ENCODE data around the gene WDFY4. TPM values are rescaled to one million over a fixed set of nuclear protein-coding genes. Genes with fewer than 3 reads are reported as not detected.

WDFY4 gene
- total RNA-seq, 1 experiment from 2014 or later: not detected

GRCh38 chr10:48745662-48746245 lies 61.1 kb downstream of the WDFY4 start:
- no peak for DNase-seq (ENCODE audit: low read depth)

DNA sequence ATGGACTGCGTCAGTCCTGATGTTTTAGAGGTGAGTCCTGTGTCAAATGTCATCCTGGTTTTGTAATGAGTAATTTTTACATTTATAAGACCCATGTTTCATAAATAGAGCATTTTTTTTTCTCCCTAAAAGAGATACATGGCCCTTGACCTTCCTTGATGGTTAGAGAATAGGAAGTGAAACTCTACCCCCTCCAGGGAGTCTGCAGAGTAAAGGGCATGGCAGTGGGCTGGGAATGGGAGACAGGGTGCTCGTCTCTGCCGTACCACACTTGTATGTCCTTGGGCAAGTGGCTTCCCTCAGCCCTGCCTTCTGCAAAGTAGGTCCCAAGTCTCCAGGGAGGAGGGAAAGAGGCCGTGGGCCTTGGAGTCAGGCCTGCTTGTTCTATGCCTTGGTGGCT lies 63.9 kb downstream of the WDFY4 start:
- DNase-seq (ENCODE audit: low read depth): no peak

GRCh38 chr10:48749254-48749787 lies 64.6 kb downstream of the WDFY4 start:
- DNase-seq (ENCODE audit: low read depth): no peak

GRCh38 chr10:48750019-48750418 lies 65.3 kb downstream of the WDFY4 start:
- DNase-seq (ENCODE audit: low read depth): no peak

- no peak for DNase-seq (ENCODE audit: low read depth)
These were observed 66.3 kb downstream of the WDFY4 start for GRCh38 chr10:48750991-48751390.

DNA sequence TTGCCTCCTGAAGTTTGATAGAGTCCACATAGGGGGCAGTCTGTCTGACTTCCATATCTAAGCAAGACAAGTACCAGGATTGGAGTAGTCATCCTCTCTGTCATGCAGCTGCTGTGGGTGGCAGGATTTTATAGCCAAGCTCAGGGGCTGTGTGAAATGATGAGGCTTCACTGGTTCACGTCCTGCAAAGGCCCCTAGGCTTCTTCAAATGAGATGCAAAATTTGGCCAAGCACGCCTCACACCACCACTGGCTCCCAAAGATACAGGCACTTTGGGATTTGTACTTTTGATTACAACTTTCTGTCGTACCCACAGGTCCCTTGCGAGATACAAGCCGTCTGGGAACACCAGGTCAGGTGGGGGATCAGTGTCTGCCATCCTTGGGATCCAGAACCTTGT lies 67.1 kb downstream of the WDFY4 start:
- no peak for DNase-seq (ENCODE audit: low read depth)

- no peak for DNase-seq (ENCODE audit: low read depth)
These were observed 73.7 kb downstream of the WDFY4 start for GRCh38 chr10:48758411-48758810.

DNA sequence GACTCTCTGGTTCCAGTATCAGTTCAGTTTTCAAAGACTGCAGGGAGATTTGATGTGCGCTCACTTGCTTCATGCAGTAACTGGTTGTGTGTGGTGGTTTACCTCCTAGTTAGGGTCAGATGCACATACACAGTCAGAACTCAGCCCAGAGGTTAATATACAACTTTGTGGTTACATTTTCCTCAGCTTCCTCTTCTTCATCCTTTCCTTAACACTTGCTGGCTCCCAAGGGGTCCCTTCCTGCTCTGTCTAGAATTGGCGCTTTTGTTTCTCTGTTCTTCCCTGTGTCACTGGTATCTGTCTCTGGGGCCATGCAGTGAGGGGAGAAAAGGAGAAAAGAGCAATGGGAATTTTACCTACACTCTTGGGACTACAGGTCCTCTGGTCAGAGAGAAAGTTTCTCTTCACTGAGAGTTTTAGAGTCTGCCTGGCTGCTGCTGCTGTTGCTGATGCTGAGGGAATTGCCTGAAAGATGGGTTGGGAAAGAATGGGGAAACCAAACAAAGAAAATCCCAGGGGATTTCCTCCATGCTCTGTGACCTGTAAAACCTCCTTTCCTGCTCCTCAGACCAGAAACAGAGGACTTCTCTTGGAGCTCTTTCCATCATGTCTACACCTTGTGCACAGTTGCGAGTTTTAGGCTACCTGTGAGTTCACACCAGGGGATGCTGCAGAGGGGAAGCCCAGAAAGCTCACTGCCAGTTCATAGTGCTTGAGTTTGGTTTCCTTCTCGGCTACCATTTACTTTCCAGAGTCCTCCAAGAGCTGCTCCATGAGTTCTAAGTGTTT lies 74.6 kb downstream of the WDFY4 start:
- no peak for DNase-seq (ENCODE audit: low read depth)

DNA sequence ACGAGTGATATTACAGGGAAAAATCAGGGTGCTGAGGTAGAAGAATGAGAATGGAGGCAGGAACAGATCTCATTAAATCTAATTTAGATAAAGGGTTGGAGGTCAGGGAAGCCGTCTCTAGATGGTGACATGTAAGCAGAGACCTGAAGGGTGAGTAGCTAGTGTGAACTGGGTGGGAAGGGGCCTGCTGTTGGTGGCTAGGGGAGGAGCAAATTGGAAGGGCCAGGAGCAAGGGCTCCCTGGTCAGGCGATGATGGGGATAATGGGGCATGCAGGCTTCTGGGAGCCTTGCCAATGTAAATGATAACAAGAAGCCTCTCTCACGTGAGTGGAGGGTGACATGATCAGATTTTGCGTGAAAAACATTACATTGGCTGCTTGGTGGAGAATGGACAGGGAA lies 76.3 kb downstream of the WDFY4 start:
- no peak for DNase-seq (ENCODE audit: low read depth)

DNA sequence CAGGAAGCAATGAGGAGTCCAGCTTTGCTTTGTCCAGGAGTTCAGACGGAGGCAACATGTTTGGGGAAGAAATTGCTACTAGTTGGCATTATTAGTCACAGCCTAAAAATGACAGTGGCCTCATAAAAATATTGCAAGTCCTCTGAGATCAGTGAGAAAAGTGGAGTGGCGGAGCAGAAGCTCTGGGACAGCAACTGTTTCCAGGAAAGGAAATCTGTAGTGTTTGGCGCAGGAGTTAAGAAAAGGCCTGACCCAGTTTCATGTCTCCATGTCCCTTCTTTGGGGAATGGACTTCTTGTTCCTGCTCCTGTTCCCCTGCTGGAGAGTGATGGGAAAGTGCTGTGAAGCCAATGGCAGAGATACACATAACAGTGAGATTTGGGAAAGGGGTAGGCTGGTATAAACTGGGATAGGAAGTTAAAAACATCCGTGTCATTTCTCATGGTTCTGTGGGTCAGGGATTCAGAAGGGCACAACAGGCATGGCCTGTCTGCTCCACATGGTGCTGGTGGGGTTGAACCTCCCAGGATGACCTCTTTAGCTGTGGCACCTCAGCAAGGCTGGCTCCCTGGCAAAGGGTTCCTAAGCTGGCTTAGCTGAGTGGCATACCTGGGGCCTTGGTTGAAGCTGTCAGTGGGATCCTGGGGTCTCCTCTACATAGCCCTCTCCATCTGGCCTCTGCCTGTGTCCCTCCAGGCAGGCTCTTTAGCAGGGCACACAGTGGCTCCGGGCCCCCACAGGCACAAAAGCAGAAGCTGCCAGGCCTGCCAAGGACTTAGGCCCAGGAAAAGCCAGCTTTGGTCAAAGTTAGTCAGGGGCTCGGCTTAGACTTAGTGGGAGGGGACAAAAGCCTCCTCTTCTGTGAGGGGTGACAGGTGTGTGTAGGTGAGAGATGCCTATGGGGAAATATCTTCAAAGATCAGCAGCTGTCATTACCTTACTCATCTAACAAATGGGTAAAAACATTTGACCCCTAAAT lies 77.7 kb downstream of the WDFY4 start:
- peak; percentile 3 for DNase-seq (ENCODE audit: low read depth)

DNA sequence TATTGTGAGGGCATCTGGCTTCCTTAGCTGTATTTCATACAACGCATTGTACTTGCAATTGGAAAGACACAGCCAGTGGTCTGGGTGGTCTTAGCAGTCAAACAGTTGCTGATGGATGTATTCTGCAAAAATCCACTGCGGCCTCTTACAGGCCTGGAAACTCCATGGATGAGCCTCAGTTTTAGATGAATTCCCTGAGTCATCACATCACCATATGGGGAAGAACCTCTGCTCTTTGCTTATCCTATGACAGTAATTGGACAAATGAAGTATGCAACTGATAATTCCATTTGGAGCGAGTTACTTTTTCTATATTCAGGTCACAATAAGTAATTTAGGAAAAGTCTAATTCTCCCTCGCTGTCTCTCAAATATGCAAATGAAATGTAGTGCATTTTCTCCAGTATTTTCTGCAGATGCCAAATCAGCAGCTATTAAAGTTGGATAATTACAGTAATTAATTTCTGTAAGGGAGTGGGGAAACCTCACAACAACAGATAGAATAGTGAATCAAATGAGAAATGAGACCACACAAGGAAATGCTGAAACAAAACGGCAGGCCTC lies 78.8 kb downstream of the WDFY4 start:
- DNase-seq (ENCODE audit: low read depth): no peak

DNA sequence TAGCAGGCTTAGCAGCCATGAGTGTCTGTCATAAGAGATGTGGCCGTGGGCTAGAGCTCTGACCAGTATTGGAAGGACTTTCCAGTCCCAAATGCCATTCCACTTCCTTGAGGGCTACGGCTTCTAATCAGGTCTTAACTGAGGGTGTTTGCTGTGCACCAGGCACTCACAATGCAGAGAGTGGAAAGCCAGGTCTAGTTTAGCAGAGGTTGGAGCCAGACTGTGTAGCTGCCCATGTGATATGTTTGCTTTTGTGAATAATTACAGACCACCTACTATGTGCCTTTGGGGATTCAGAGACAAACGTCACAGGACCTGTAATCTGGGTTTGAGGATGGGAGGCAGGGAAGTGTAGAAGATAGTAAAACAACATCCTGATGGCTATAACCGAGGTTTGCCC lies 79.8 kb downstream of the WDFY4 start:
- DNase-seq (ENCODE audit: low read depth): no peak

- no peak for DNase-seq (ENCODE audit: low read depth)
These were observed 80.4 kb downstream of the WDFY4 start for GRCh38 chr10:48765039-48765438.

DNA sequence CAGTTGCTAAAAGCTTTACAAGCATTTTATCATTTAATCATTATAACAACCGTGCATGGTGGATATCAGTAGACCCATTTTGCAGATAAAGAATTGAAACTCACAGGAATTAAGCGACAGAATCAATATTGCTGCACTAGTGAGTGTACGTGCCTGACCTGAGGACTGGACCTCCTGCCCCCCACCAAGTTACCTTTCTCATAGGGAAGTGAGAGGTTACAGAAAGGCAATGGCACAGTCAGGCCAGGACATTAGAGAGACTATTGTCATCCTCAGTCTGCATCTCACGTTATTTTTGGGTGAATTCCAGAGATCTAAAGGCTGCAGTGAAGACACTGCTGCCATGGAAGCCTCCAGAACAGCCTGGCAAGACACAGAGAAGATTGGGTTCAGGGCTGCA lies 80.9 kb downstream of the WDFY4 start:
- DNase-seq (ENCODE audit: low read depth): no peak

DNA sequence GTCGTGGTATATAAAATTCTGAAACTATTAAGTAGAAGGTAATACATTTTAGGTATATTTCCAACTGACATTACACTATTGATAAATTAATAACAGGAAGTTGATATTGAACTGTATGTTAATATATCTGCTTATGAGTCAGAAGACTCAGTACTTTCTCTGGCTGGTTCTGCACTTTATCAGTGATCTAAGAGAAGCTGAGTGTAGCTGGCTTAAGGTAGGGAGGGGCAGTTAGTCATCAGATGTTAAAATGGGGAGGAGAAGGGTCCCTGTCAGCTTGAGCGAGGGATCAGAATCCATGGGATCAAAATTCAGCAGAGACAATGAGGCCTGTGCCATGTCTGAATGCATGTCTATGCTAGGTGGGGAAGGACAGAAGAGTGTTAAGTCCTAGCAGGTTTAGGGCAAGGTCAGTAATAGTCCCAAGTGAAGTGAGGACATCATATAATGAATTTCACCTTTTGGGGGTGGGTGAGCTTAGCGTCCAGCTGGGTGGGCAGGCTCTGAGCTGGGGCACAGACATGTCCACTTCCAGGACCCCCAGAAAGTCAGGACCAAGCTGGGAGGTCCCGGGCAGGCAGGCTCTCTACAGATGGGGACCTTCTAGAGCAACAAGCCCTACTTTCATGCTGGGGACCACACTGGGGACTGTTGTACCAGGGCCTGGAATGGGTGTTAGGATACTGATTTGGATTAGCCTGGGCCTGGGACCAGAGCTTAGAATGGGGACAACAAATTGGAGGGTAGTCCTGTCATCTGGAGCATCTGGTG lies 82.9 kb downstream of the WDFY4 start:
- DNase-seq (ENCODE audit: low read depth): no peak

DNA sequence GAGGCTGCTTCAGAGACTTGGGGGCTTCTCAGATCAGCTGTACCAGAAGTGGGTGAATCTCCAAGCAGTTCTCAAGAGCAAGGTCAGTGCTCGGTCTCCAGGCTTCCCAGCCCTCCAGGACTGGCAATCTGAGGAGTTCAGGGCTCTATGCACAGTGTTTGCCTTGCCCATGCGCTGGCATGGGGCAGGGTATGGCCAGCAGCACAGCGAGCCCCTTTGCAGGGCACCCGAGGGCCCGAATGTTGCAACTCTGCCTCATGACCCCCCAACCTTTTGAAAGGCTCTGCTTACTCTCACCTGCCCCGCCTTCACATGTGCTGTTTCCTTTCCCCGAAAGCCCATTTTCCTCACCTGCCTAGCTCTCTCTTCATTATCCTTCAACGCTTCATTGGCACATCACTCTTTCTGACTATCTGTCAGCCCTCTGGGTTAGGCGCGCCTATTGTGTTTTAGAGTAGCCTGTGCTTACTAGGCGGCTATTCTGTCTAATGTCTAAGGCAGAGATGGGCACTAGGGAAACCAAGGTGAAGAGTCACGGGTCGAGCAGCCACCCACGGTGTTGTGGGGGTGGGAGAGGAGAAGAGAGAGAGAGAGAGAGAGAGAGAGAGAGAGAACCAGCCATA lies 83.6 kb downstream of the WDFY4 start:
- DNase-seq (ENCODE audit: low read depth): no peak

GRCh38 chr10:48768926-48769325 lies 84.3 kb downstream of the WDFY4 start:
- DNase-seq (ENCODE audit: low read depth): no peak

DNA sequence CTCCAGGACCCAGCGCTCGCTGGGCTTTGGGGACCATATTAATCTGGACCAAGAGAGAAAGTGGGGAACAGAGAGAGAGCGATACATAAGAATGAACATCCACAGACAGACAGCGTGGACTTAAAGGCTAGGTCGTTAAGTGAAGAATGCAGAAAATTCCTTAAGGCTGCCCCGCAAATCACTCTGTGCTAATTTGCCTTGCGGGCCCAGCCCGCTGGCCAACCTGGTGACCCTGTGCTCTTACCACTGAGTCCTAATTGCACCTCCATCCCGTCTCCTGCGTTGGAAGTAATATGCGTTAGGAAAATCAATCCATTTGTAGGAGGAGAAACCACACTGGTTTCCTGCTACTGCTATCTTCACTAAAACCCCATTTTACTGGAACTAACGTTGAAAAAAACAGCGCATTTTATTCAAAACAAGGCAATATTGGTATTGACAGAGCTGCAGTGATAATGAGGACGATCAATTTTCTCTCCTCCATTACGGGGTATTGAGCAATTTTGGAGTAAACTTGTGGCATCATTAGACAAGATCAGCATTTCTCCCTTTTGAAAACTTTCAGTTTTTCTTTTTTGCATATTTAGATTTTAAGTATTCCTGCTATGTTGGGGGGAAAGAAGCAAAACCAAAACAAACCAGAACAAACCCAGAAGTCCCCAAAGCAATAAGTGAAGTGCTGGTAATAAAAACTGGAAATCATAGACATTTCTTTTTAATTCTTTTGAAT lies 85.2 kb downstream of the WDFY4 start:
- no peak for DNase-seq (ENCODE audit: low read depth)

GRCh38 chr10:48770561-48771089 lies 86.0 kb downstream of the WDFY4 start:
- no peak for DNase-seq (ENCODE audit: low read depth)

DNA sequence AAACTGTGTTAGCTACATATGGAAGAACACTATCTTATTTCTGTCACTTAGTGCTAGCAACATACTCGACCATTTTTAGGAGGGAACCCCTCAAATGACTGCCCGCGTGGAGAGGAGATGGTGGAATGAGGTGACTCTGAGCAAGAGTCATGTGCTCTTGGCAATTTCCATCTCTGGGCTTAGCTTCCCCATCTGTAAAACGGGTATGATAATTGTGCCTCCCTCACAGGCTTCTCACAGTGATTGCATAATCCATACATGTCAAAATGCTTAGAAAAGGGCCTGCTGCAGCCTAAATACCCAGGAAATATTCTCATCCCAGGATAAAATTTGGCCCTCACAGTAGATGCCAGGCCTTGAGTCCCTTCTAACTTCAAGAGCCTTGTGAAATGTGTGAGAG lies 86.6 kb downstream of the WDFY4 start:
- DNase-seq (ENCODE audit: low read depth): no peak
